HepG2 (cell line): ENCODE results near the gene MEX3D. TPM values are rescaled to one million over a fixed set of nuclear protein-coding genes. Genes with fewer than 3 reads are reported as not detected.

ENCODE experiments used
- BRD4 ChIP-seq: sonication (generic); formaldehyde crosslinking; IDR thresholded peaks from 2 replicates; pipeline ENCODE4 v1.4.0; 2020; ENCODE audit warnings: missing genetic modification reagents
- ETV5 ChIP-seq: IDR thresholded peaks from 2 replicates; pipeline ENCODE4 v1.6.1; 2018; ENCODE audit warnings: missing biosample characterization, missing genetic modification reagents, inconsistent platforms, borderline replicate concordance
- KDM5A ChIP-seq: fragments of 200-600 bp; sonication (generic); IDR thresholded peaks from 2 replicates; pipeline ENCODE4 v1.7.0; 2018; ENCODE audit warnings: antibody characterized with exemption, mild to moderate bottlenecking, low read length, borderline replicate concordance
- SP5 ChIP-seq: IDR thresholded peaks from 2 replicates; pipeline ENCODE4 v1.6.1; 2016; ENCODE audit warnings: low read depth, borderline replicate concordance
- STAG1 ChIP-seq: sonication (generic); formaldehyde crosslinking; IDR thresholded peaks from 2 replicates; pipeline ENCODE4 v1.4.0; 2020; ENCODE audit warnings: missing genetic modification reagents
- TBX2 ChIP-seq: sonication (generic); formaldehyde crosslinking; IDR thresholded peaks from 2 replicates; pipeline ENCODE4 v1.5.0; 2020; ENCODE audit warnings: missing genetic modification reagents, mild to moderate bottlenecking, borderline replicate concordance
- YY1 ChIP-seq: IDR thresholded peaks from 2 replicates; pipeline ENCODE4 v1.6.1; 2011; ENCODE audit warnings: low read length, low read depth, moderate library complexity, mild to moderate bottlenecking; ENCODE audit not compliant: insufficient read depth, insufficient replicate concordance
- ZNF34 ChIP-seq: sonication (generic); formaldehyde crosslinking; IDR thresholded peaks from 2 replicates; pipeline ENCODE4 v1.4.0; 2020; ENCODE audit warnings: mild to moderate bottlenecking, missing genetic modification reagents, borderline replicate concordance
- ZNF782 ChIP-seq: sonication (generic); formaldehyde crosslinking; IDR thresholded peaks from 2 replicates; pipeline ENCODE4 v1.4.0; 2020; ENCODE audit warnings: missing genetic modification reagents, mild to moderate bottlenecking, borderline replicate concordance
- ZSCAN21 ChIP-seq: sonication (generic); formaldehyde crosslinking; IDR thresholded peaks from 2 replicates; pipeline ENCODE4 v1.8.0; 2022; ENCODE audit warnings: mild to moderate bottlenecking, missing genetic modification reagents, moderate library complexity, borderline replicate concordance
- polyA plus RNA-seq, 8 experiments: library from polyadenylated mRNA; depleted of rRNA in 3 of 8; stranded (reverse) in 7 of 8; unstranded in 1 of 8; fragments of >200 nt; fragmentation: Illumina TruSeq in 4 of 8; extraction: Trizol in 4 of 8; gene quantifications; 2 replicates each; pipeline versions ENCODE4 v1.2.1 to v1.2.3, GENCODE V29; 2011 to 2016; ENCODE audit warnings: low read depth in 4 of 8, missing spikeins in 1 of 8, mixed read lengths in 1 of 8; ENCODE audit not compliant: insufficient read depth in 1 of 8
- total RNA-seq, 5 experiments: library from RNA; depleted of rRNA; stranded (reverse); fragments of >200 nt; fragmentation: Illumina TruSeq; extraction: Trizol; gene quantifications; 2 replicates each; pipeline ENCODE4 v1.2.3, GENCODE V29; 2016; ENCODE audit warnings: low read depth in 1 of 5
- TF ChIP-seq, protein P1 (sequence below), 2 experiments: IDR thresholded peaks; 2 replicates each; pipeline ENCODE4 v1.6.1; 2011 to 2012; ENCODE audit warnings: low read length in 2 of 2, borderline replicate concordance in 1 of 2, low read depth in 1 of 2, mild to moderate bottlenecking in 1 of 2, moderate library complexity in 1 of 2
- TF ChIP-seq, protein P2 (sequence below): sonication (generic); formaldehyde crosslinking; conservative IDR thresholded peaks from 2 replicates; pipeline ENCODE4 v1.4.0; 2020; ENCODE audit warnings: mild to moderate bottlenecking, missing genetic modification reagents, moderate library complexity
- TF ChIP-seq, protein P3 (sequence below): IDR thresholded peaks from 2 replicates; pipeline ENCODE4 v1.6.1; 2016; ENCODE audit warnings: mild to moderate bottlenecking
- TF ChIP-seq, protein P4 (sequence below): sonication (generic); formaldehyde crosslinking; IDR thresholded peaks from 2 replicates; pipeline ENCODE4 v1.4.0; 2020; ENCODE audit warnings: missing genetic modification reagents
- TF ChIP-seq, protein P5 (sequence below): sonication (generic); formaldehyde crosslinking; IDR thresholded peaks from 2 replicates; pipeline ENCODE4 v1.4.0; 2020; ENCODE audit warnings: missing genetic modification reagents

Gene MEX3D
- total and polyA plus RNA-seq, 2 of the 13 experiments (the other 11 are each of a cell fraction or from before 2014, with no cell fraction given) = 3.6 to 17.1 TPM

- TF ChIP-seq, protein P1, sequence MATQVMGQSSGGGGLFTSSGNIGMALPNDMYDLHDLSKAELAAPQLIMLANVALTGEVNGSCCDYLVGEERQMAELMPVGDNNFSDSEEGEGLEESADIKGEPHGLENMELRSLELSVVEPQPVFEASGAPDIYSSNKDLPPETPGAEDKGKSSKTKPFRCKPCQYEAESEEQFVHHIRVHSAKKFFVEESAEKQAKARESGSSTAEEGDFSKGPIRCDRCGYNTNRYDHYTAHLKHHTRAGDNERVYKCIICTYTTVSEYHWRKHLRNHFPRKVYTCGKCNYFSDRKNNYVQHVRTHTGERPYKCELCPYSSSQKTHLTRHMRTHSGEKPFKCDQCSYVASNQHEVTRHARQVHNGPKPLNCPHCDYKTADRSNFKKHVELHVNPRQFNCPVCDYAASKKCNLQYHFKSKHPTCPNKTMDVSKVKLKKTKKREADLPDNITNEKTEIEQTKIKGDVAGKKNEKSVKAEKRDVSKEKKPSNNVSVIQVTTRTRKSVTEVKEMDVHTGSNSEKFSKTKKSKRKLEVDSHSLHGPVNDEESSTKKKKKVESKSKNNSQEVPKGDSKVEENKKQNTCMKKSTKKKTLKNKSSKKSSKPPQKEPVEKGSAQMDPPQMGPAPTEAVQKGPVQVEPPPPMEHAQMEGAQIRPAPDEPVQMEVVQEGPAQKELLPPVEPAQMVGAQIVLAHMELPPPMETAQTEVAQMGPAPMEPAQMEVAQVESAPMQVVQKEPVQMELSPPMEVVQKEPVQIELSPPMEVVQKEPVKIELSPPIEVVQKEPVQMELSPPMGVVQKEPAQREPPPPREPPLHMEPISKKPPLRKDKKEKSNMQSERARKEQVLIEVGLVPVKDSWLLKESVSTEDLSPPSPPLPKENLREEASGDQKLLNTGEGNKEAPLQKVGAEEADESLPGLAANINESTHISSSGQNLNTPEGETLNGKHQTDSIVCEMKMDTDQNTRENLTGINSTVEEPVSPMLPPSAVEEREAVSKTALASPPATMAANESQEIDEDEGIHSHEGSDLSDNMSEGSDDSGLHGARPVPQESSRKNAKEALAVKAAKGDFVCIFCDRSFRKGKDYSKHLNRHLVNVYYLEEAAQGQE (IDR thresholded peaks at IDR 0.05; ENCODE audit: borderline replicate concordance in 1 of 2, low read depth in 1 of 2, low read length in 2 of 2) = 0 out of 4 replicates have a peak, but pooled peaks of 1 of the 2 experiments have one; percentile 7
- TF ChIP-seq KDM5A = peak; percentile 41; the same call in 1 of the 2 replicates
- TF ChIP-seq TBX2 = no peak; the same call in 1 of the 2 replicates
- 0 out of 2 replicates have a peak, but pooled peaks have one; percentile 17 for TF ChIP-seq BRD4 (CRISPR knock-in tag)
- 0 out of 2 replicates have a peak, but pooled peaks have one; percentile 61 for TF ChIP-seq SP5
- TF ChIP-seq, protein P2, sequence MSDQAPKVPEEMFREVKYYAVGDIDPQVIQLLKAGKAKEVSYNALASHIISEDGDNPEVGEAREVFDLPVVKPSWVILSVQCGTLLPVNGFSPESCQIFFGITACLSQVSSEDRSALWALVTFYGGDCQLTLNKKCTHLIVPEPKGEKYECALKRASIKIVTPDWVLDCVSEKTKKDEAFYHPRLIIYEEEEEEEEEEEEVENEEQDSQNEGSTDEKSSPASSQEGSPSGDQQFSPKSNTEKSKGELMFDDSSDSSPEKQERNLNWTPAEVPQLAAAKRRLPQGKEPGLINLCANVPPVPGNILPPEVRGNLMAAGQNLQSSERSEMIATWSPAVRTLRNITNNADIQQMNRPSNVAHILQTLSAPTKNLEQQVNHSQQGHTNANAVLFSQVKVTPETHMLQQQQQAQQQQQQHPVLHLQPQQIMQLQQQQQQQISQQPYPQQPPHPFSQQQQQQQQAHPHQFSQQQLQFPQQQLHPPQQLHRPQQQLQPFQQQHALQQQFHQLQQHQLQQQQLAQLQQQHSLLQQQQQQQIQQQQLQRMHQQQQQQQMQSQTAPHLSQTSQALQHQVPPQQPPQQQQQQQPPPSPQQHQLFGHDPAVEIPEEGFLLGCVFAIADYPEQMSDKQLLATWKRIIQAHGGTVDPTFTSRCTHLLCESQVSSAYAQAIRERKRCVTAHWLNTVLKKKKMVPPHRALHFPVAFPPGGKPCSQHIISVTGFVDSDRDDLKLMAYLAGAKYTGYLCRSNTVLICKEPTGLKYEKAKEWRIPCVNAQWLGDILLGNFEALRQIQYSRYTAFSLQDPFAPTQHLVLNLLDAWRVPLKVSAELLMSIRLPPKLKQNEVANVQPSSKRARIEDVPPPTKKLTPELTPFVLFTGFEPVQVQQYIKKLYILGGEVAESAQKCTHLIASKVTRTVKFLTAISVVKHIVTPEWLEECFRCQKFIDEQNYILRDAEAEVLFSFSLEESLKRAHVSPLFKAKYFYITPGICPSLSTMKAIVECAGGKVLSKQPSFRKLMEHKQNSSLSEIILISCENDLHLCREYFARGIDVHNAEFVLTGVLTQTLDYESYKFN = 0 out of 2 replicates have a peak, but pooled peaks have one; percentile 43
- TF ChIP-seq ETV5 (CRISPR knock-in tag) = no peak; the same call in 1 of the 2 replicates
- TF ChIP-seq ZNF34 (CRISPR knock-in tag) = 0 out of 2 replicates have a peak, but pooled peaks have one; percentile 10
- TF ChIP-seq, protein P3, sequence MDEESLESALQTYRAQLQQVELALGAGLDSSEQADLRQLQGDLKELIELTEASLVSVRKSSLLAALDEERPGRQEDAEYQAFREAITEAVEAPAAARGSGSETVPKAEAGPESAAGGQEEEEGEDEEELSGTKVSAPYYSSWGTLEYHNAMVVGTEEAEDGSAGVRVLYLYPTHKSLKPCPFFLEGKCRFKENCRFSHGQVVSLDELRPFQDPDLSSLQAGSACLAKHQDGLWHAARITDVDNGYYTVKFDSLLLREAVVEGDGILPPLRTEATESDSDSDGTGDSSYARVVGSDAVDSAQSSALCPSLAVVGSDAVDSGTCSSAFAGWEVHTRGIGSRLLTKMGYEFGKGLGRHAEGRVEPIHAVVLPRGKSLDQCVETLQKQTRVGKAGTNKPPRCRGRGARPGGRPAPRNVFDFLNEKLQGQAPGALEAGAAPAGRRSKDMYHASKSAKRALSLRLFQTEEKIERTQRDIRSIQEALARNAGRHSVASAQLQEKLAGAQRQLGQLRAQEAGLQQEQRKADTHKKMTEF (CRISPR knock-in tag) = peak; percentile 62
- TF ChIP-seq, protein P4, sequence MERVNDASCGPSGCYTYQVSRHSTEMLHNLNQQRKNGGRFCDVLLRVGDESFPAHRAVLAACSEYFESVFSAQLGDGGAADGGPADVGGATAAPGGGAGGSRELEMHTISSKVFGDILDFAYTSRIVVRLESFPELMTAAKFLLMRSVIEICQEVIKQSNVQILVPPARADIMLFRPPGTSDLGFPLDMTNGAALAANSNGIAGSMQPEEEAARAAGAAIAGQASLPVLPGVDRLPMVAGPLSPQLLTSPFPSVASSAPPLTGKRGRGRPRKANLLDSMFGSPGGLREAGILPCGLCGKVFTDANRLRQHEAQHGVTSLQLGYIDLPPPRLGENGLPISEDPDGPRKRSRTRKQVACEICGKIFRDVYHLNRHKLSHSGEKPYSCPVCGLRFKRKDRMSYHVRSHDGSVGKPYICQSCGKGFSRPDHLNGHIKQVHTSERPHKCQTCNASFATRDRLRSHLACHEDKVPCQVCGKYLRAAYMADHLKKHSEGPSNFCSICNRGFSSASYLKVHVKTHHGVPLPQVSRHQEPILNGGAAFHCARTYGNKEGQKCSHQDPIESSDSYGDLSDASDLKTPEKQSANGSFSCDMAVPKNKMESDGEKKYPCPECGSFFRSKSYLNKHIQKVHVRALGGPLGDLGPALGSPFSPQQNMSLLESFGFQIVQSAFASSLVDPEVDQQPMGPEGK (CRISPR knock-in tag) = peak; percentile 80
- 0 out of 2 replicates have a peak, but pooled peaks have one; percentile 40 for TF ChIP-seq ZSCAN21 (CRISPR knock-in tag)
- peak; percentile 74 for TF ChIP-seq STAG1
- peak; percentile 51; the same call in 1 of the 2 replicates for TF ChIP-seq ZNF782 (CRISPR knock-in tag)
- TF ChIP-seq, protein P5, sequence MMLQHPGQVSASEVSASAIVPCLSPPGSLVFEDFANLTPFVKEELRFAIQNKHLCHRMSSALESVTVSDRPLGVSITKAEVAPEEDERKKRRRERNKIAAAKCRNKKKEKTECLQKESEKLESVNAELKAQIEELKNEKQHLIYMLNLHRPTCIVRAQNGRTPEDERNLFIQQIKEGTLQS (CRISPR knock-in tag) = no peak; the same call in 1 of the 2 replicates
- TF ChIP-seq YY1 = peak; percentile 11
Measured at GRCh38 chr19:1605236-1606137, 37.4 kb upstream of the MEX3D start, which contains the start of gene UQCR11 (continued).
